HepG2 (cell line): ENCODE data around the gene THOC6. TPM values are rescaled to one million over a fixed set of nuclear protein-coding genes. Genes with fewer than 3 reads are reported as not detected.

Experiments used
- ATF1 ChIP-seq: IDR thresholded peaks from 2 replicates; pipeline ENCODE4 v1.6.1; 2016; ENCODE audit warnings: mild to moderate bottlenecking, control low read depth
- EP300 ChIP-seq, 3 experiments: sonication (generic) in 1 of 3; formaldehyde crosslinking in 1 of 3; IDR thresholded peaks; 2 replicates each; pipeline versions ENCODE4 v1.5.1 to v1.6.1; 2011 to 2020; ENCODE audit warnings: low read depth in 2 of 3, low read length in 2 of 3, borderline replicate concordance in 1 of 3, improper control_type of control experiment in 1 of 3, mild to moderate bottlenecking in 1 of 3, missing genetic modification reagents in 1 of 3, moderate library complexity in 1 of 3
- MIER3 ChIP-seq: IDR thresholded peaks from 2 replicates; pipeline ENCODE4 v1.6.1; 2016; ENCODE audit warnings: missing compliant biosample characterization, borderline replicate concordance
- MYC ChIP-seq: sonication (generic); formaldehyde crosslinking; IDR thresholded peaks from 2 replicates; pipeline ENCODE4 v1.9.0; 2021; ENCODE audit warnings: missing genetic modification reagents, borderline replicate concordance
- NR2F2 ChIP-seq: IDR thresholded peaks from 2 replicates; pipeline ENCODE4 v1.6.1; 2012; ENCODE audit warnings: low read depth, inconsistent platforms, borderline replicate concordance
- SAP130 ChIP-seq: IDR thresholded peaks from 2 replicates; pipeline ENCODE4 v1.6.1; 2016; ENCODE audit warnings: low read depth
- SATB2 ChIP-seq: sonication (generic); formaldehyde crosslinking; IDR thresholded peaks from 2 replicates; pipeline ENCODE4 v1.5.0; 2020; ENCODE audit warnings: missing genetic modification reagents
- TOPORS ChIP-seq: sonication (generic); formaldehyde crosslinking; IDR thresholded peaks from 2 replicates; pipeline ENCODE4 v1.8.0; 2023; ENCODE audit warnings: mild to moderate bottlenecking, missing genetic modification reagents
- TP53 ChIP-seq: sonication (generic); formaldehyde crosslinking; conservative IDR thresholded peaks from 2 replicates; pipeline ENCODE4 v1.4.0; 2020; ENCODE audit warnings: missing genetic modification reagents
- TSC22D2 ChIP-seq: sonication (generic); formaldehyde crosslinking; IDR thresholded peaks from 2 replicates; pipeline ENCODE4 v1.5.1; 2020; ENCODE audit warnings: missing genetic modification reagents, mild to moderate bottlenecking, borderline replicate concordance
- YEATS2 ChIP-seq: sonication (generic); formaldehyde crosslinking; IDR thresholded peaks from 2 replicates; pipeline ENCODE4 v1.4.0; 2020; ENCODE audit warnings: missing genetic modification reagents, borderline replicate concordance
- ZMYM3 ChIP-seq: sonication (generic); formaldehyde crosslinking; IDR thresholded peaks from 2 replicates; pipeline ENCODE4 v1.5.1; 2020; ENCODE audit warnings: mild to moderate bottlenecking, missing genetic modification reagents
- ZNF558 ChIP-seq: sonication (generic); formaldehyde crosslinking; IDR thresholded peaks from 2 replicates; pipeline ENCODE4 v1.9.0; 2022; ENCODE audit warnings: mild to moderate bottlenecking, missing genetic modification reagents, borderline replicate concordance
- ZNF619 ChIP-seq: sonication (generic); formaldehyde crosslinking; IDR thresholded peaks from 2 replicates; pipeline ENCODE4 v1.4.0; 2020; ENCODE audit warnings: mild to moderate bottlenecking, missing genetic modification reagents
- polyA plus RNA-seq, 8 experiments: library from polyadenylated mRNA; depleted of rRNA in 3 of 8; stranded (reverse) in 7 of 8; unstranded in 1 of 8; fragments of >200 nt; fragmentation: Illumina TruSeq in 4 of 8; extraction: Trizol in 4 of 8; gene quantifications; 2 replicates each; pipeline versions ENCODE4 v1.2.1 to v1.2.3, GENCODE V29; 2011 to 2016; ENCODE audit warnings: low read depth in 4 of 8, missing spikeins in 1 of 8, mixed read lengths in 1 of 8; ENCODE audit not compliant: insufficient read depth in 1 of 8
- total RNA-seq, 5 experiments: library from RNA; depleted of rRNA; stranded (reverse); fragments of >200 nt; fragmentation: Illumina TruSeq; extraction: Trizol; gene quantifications; 2 replicates each; pipeline ENCODE4 v1.2.3, GENCODE V29; 2016; ENCODE audit warnings: low read depth in 1 of 5
- TF ChIP-seq, protein P1 (sequence below): sonication (generic); formaldehyde crosslinking; IDR thresholded peaks from 2 replicates; pipeline ENCODE4 v1.9.0; 2021; ENCODE audit warnings: missing genetic modification reagents, borderline replicate concordance
- TF ChIP-seq, protein P2 (sequence below): sonication (generic); formaldehyde crosslinking; IDR thresholded peaks from 2 replicates; pipeline ENCODE4 v1.5.0; 2020; ENCODE audit warnings: mild to moderate bottlenecking, low read depth, missing genetic modification reagents, borderline replicate concordance
- TF ChIP-seq, protein P3 (sequence below): sonication (generic); formaldehyde crosslinking; IDR thresholded peaks from 2 replicates; pipeline ENCODE4 v1.8.1; 2022; ENCODE audit warnings: low read depth, mild to moderate bottlenecking, missing genetic modification reagents
- TF ChIP-seq, protein P4 (sequence below): sonication (generic); formaldehyde crosslinking; IDR thresholded peaks from 2 replicates; pipeline ENCODE4 v1.4.0; 2020; ENCODE audit warnings: missing genetic modification reagents, borderline replicate concordance
- TF ChIP-seq, protein P5 (sequence below): IDR thresholded peaks from 2 replicates; pipeline ENCODE4 v1.6.1; 2016; ENCODE audit warnings: control low read depth

Gene THOC6
- total and polyA plus RNA-seq, 2 of the 13 experiments (the other 11 are each of a cell fraction or from before 2014, with no cell fraction given), result 32.1 to 37.0 TPM

DNA sequence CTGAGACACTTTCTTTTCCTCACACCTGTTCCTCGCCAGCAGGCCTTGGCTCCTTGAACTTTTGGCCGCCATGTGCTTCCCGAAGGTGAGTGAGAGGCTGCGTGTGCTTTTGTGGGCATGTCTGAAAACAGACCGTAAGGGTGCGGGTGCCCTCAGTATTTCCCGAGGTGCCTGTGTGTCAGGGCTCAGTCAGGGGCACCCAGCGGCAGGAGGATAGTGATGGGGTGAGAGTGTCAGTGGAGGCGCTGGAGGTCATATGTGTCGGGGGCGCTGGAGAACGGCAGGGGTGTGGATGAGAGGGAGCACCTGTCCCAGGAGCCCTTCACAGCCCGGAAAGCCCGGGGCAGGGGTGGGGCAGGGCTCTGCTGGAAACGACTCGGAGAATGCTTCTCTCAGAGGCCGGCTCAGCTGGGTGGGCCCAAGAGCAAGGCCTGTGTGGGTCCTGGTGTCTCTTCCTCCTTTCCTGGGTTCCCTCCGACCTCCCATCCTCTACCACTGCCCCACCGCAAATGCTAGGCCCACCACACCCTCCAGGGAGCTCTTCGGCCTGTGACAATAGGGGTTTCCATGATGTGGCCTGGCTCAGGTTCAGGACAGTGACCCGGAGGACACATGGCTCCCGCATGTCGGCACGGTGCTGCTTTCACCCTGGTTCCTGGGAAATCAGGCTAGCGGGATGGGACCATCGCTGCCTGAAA, 42.1 kb downstream of the THOC6 start (continued):
- TF ChIP-seq ZNF558 (CRISPR knock-in tag) (0 out of 2 replicates have a peak, but pooled peaks have one; percentile 22), MIER3 (CRISPR knock-in tag) (no peak), TSC22D2 (CRISPR knock-in tag) (no peak), YEATS2 (CRISPR knock-in tag) (no peak), MYC (CRISPR knock-in tag) (peak; percentile 58; the same call in 1 of the 2 replicates), ATF1 (CRISPR knock-in tag) (no peak), TOPORS (CRISPR knock-in tag) (no peak), ZNF619 (CRISPR knock-in tag) (no peak), SATB2 (CRISPR knock-in tag) (no peak), ZMYM3 (CRISPR knock-in tag) (no peak), TP53 (CRISPR knock-in tag) (no peak), EP300 (IDR thresholded peaks at IDR 0.05; ENCODE audit: low read depth in 2 of 2, low read length in 2 of 2) (no peak), EP300 (CRISPR knock-in tag; IDR thresholded peaks at IDR 0.05; ENCODE audit: borderline replicate concordance) (no peak), NR2F2 (no peak), SAP130 (CRISPR knock-in tag) (peak; percentile 15; the same call in 1 of the 2 replicates)
- TF ChIP-seq, protein P1, sequence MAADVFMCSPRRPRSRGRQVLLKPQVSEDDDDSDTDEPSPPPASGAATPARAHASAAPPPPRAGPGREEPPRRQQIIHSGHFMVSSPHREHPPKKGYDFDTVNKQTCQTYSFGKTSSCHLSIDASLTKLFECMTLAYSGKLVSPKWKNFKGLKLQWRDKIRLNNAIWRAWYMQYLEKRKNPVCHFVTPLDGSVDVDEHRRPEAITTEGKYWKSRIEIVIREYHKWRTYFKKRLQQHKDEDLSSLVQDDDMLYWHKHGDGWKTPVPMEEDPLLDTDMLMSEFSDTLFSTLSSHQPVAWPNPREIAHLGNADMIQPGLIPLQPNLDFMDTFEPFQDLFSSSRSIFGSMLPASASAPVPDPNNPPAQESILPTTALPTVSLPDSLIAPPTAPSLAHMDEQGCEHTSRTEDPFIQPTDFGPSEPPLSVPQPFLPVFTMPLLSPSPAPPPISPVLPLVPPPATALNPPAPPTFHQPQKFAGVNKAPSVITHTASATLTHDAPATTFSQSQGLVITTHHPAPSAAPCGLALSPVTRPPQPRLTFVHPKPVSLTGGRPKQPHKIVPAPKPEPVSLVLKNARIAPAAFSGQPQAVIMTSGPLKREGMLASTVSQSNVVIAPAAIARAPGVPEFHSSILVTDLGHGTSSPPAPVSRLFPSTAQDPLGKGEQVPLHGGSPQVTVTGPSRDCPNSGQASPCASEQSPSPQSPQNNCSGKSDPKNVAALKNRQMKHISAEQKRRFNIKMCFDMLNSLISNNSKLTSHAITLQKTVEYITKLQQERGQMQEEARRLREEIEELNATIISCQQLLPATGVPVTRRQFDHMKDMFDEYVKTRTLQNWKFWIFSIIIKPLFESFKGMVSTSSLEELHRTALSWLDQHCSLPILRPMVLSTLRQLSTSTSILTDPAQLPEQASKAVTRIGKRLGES (CRISPR knock-in tag), result no peak
- TF ChIP-seq, protein P2, sequence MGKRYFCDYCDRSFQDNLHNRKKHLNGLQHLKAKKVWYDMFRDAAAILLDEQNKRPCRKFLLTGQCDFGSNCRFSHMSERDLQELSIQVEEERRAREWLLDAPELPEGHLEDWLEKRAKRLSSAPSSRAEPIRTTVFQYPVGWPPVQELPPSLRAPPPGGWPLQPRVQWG (CRISPR knock-in tag), result no peak
- TF ChIP-seq, protein P3, sequence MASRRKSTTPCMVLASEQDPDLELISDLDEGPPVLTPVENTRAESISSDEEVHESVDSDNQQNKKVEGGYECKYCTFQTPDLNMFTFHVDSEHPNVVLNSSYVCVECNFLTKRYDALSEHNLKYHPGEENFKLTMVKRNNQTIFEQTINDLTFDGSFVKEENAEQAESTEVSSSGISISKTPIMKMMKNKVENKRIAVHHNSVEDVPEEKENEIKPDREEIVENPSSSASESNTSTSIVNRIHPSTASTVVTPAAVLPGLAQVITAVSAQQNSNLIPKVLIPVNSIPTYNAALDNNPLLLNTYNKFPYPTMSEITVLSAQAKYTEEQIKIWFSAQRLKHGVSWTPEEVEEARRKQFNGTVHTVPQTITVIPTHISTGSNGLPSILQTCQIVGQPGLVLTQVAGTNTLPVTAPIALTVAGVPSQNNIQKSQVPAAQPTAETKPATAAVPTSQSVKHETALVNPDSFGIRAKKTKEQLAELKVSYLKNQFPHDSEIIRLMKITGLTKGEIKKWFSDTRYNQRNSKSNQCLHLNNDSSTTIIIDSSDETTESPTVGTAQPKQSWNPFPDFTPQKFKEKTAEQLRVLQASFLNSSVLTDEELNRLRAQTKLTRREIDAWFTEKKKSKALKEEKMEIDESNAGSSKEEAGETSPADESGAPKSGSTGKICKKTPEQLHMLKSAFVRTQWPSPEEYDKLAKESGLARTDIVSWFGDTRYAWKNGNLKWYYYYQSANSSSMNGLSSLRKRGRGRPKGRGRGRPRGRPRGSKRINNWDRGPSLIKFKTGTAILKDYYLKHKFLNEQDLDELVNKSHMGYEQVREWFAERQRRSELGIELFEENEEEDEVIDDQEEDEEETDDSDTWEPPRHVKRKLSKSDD (CRISPR knock-in tag), result no peak
- TF ChIP-seq, protein P4, sequence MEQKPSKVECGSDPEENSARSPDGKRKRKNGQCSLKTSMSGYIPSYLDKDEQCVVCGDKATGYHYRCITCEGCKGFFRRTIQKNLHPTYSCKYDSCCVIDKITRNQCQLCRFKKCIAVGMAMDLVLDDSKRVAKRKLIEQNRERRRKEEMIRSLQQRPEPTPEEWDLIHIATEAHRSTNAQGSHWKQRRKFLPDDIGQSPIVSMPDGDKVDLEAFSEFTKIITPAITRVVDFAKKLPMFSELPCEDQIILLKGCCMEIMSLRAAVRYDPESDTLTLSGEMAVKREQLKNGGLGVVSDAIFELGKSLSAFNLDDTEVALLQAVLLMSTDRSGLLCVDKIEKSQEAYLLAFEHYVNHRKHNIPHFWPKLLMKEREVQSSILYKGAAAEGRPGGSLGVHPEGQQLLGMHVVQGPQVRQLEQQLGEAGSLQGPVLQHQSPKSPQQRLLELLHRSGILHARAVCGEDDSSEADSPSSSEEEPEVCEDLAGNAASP (CRISPR knock-in tag), result no peak
- TF ChIP-seq, protein P5, sequence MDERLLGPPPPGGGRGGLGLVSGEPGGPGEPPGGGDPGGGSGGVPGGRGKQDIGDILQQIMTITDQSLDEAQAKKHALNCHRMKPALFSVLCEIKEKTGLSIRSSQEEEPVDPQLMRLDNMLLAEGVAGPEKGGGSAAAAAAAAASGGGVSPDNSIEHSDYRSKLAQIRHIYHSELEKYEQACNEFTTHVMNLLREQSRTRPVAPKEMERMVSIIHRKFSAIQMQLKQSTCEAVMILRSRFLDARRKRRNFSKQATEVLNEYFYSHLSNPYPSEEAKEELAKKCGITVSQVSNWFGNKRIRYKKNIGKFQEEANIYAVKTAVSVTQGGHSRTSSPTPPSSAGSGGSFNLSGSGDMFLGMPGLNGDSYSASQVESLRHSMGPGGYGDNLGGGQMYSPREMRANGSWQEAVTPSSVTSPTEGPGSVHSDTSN (CRISPR knock-in tag), result no peak
